Neutrophil (primary cell): ENCODE measurements around the gene BCR.

Source experiments
- H3K27ac ChIP-seq: fragments of 200-600 bp; sonication (generic); 2 replicates; pipeline ENCODE4 v1.5.1; 2016; ENCODE audit warnings: mild to moderate bottlenecking, moderate library complexity
- H3K27me3 ChIP-seq: fragments of 200-600 bp; sonication (generic); 2 replicates; pipeline ENCODE4 v1.6.0; 2016; ENCODE audit warnings: mild to moderate bottlenecking
- H3K36me3 ChIP-seq: fragments of 200-600 bp; sonication (generic); 2 replicates; pipeline ENCODE4 v1.5.1; 2017
- H3K4me1 ChIP-seq, 2 experiments: fragments of 200-600 bp in 1 of 2; sonication (generic) in 1 of 2; 1 replicate in 1 of 2; 2 replicates in 1 of 2; pipeline versions ENCODE4 v1.5.1 to v1.6.1; 2013 to 2016; ENCODE audit warnings: low read depth in 1 of 2, low read length in 1 of 2, mild to moderate bottlenecking in 1 of 2, moderate library complexity in 1 of 2; ENCODE audit not compliant: control insufficient read depth in 1 of 2, insufficient read depth in 1 of 2
- H3K4me3 ChIP-seq, 2 experiments: fragments of 200-600 bp in 1 of 2; sonication (generic) in 1 of 2; 1 replicate in 1 of 2; 2 replicates in 1 of 2; pipeline ENCODE4 v1.5.1; 2013 to 2016; ENCODE audit warnings: low read depth in 1 of 2, low read length in 1 of 2, mild to moderate bottlenecking in 1 of 2, moderate library complexity in 1 of 2
- H3K9me3 ChIP-seq: fragments of 200-600 bp; sonication (generic); 2 replicates; pipeline ENCODE4 v1.5.1; 2016
- TF ChIP-seq, protein P1 (sequence below): fragments of 200-600 bp; sonication (generic); IDR thresholded peaks from 2 replicates; pipeline ENCODE4 v1.5.1; 2016; ENCODE audit warnings: antibody characterized with exemption

BCR gene

DNA sequence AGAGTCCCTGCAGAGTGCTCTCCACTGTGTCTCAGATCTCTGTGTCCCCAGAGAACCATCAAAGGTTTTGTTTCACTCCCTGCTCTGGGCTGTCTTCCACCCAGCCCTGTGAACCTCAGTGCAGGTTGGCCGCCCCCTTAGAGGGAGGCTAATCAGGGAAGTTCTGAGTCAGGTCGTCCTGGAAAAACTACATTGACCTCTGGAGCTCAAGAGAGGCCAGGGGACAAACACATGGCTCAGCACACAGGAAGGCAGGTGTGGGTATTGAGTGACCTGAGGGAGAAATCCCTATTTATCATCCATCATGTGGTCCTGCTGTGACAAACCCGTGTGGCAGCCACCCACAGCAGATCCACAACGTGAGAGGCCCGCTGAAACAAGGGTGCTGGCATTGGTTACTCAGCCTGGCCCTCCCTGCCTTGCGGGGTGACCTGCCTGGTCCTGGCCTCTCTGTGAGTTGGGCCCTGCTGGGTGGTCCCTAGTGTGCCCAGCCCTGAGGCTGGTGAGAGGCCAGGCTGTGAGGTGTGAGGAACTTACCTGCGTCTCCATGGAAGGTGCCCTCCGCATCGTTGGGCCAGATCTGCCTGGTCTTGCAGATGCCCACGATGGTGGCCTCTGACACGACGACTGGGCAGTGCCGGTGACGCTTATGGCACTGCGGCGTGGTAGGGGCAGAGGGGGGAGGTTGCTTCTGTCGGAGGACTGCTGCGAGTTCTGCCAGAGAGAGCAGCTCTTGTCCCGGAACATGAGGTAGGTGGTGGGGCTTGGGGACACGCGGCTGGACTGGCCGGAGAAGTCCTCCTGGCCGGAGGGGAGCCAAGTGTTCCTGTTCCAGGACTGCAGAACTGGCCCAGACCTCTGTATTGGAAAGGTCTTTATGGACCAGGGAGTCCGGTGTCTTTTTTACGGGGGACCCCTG, 669 bp upstream of the BCR start:
- H3K27me3 ChIP-seq, result no peaks in the 10 kb centered on the region
- peaks cover 53 to 64% of the 10 kb centered on the region in 2 experiments for H3K4me1 ChIP-seq
- peak overlapping the region; percentile 78 for H3K27ac ChIP-seq
- peak overlapping the region; percentile 66 to 85 for H3K4me3 ChIP-seq
- H3K36me3 ChIP-seq, result no peaks in the 10 kb centered on the region
- no peaks in the 10 kb centered on the region for H3K9me3 ChIP-seq
- TF ChIP-seq, protein P1, sequence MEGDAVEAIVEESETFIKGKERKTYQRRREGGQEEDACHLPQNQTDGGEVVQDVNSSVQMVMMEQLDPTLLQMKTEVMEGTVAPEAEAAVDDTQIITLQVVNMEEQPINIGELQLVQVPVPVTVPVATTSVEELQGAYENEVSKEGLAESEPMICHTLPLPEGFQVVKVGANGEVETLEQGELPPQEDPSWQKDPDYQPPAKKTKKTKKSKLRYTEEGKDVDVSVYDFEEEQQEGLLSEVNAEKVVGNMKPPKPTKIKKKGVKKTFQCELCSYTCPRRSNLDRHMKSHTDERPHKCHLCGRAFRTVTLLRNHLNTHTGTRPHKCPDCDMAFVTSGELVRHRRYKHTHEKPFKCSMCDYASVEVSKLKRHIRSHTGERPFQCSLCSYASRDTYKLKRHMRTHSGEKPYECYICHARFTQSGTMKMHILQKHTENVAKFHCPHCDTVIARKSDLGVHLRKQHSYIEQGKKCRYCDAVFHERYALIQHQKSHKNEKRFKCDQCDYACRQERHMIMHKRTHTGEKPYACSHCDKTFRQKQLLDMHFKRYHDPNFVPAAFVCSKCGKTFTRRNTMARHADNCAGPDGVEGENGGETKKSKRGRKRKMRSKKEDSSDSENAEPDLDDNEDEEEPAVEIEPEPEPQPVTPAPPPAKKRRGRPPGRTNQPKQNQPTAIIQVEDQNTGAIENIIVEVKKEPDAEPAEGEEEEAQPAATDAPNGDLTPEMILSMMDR, result no peak

DNA sequence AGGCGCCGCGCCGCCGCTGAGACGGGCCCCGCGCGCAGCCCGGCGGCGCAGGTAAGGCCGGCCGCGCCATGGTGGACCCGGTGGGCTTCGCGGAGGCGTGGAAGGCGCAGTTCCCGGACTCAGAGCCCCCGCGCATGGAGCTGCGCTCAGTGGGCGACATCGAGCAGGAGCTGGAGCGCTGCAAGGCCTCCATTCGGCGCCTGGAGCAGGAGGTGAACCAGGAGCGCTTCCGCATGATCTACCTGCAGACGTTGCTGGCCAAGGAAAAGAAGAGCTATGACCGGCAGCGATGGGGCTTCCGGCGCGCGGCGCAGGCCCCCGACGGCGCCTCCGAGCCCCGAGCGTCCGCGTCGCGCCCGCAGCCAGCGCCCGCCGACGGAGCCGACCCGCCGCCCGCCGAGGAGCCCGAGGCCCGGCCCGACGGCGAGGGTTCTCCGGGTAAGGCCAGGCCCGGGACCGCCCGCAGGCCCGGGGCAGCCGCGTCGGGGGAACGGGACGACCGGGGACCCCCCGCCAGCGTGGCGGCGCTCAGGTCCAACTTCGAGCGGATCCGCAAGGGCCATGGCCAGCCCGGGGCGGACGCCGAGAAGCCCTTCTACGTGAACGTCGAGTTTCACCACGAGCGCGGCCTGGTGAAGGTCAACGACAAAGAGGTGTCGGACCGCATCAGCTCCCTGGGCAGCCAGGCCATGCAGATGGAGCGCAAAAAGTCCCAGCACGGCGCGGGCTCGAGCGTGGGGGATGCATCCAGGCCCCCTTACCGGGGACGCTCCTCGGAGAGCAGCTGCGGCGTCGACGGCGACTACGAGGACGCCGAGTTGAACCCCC, 798 bp downstream of the BCR start:
- Histone ChIP-seq H3K27me3 (no peaks in the 10 kb centered on the region), H3K4me1 (peaks cover 68 to 78% of the 10 kb centered on the region in 2 experiments), H3K9me3 (no peaks in the 10 kb centered on the region), H3K36me3 (no peaks in the 10 kb centered on the region), H3K27ac (peak overlapping the region; percentile 78), H3K4me3 (peak overlapping the region; percentile 76 to 85)
- TF ChIP-seq, protein P1, result no peak

DNA sequence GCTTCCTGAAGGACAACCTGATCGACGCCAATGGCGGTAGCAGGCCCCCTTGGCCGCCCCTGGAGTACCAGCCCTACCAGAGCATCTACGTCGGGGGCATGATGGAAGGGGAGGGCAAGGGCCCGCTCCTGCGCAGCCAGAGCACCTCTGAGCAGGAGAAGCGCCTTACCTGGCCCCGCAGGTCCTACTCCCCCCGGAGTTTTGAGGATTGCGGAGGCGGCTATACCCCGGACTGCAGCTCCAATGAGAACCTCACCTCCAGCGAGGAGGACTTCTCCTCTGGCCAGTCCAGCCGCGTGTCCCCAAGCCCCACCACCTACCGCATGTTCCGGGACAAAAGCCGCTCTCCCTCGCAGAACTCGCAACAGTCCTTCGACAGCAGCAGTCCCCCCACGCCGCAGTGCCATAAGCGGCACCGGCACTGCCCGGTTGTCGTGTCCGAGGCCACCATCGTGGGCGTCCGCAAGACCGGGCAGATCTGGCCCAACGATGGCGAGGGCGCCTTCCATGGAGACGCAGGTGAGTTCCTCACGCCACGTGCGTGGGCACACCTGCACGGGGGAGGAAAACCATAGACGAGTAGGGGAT, 1.5 kb downstream of the BCR start:
- peaks cover 73 to 82% of the 10 kb centered on the region in 2 experiments for H3K4me1 ChIP-seq

DNA sequence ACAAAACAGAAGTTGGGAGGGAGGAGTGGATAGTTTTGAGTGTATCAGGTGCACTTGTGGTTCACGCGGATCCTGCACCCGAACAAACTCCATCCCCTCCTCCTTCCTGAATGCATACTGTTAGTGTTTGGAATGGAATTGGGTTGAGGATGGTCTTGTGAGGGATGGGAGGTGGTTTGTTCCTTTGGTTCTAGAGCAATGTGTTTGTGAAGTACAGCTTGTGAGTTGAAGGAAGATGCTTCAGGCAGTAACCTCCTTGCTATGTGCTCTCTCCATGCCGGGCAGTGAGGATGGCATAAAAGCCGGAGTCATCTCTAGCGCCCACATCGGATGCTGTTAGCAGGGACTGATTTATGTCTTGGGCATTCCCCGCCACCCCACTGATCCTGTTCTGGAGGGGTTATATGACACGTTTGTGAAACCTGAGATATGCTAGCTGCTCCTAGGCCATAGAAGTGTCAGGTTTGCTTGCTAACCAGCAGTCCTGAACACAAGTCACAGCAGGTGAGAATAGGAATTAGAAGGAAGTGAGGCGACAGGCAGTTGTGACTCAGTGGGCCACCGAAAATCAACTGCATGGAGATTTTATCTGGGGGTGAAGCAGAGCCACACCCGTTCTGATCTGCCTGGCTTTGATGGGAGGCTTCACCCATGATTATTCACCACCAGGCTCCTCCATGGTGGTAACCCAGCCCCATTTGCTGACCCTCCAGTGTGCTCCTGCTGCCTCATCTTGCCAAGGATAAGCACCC, 2.2 kb downstream of the BCR start:
- TF ChIP-seq, protein P1, result no peak
- H3K4me1 ChIP-seq, result peaks cover 69 to 76% of the 10 kb centered on the region in 2 experiments
- no peaks in the 10 kb centered on the region for H3K27me3 ChIP-seq
- H3K4me3 ChIP-seq, result peak overlapping the region; percentile 76 to 85
- peak overlapping the region; percentile 78 for H3K27ac ChIP-seq
- H3K36me3 ChIP-seq, result no peaks in the 10 kb centered on the region
- H3K9me3 ChIP-seq, result no peaks in the 10 kb centered on the region

More for the DNA sequence above, 1.5 kb downstream of the BCR start:
- Histone ChIP-seq H3K4me3 (peak overlapping the region; percentile 76 to 85), H3K27ac (peak overlapping the region; percentile 78), H3K27me3 (no peaks in the 10 kb centered on the region), H3K36me3 (no peaks in the 10 kb centered on the region), H3K9me3 (no peaks in the 10 kb centered on the region)
- TF ChIP-seq, protein P1, result no peak
